Suppressor macrophage treated with lipopolysaccharide for 1 hour (primary cell): Measurements from ENCODE around the gene AFF1.

ENCODE experiments used
- DNase-seq, 3 donors: peaks; one replicate each; pipeline ENCODE4 v3.0.0-alpha.2; 2020 to 2022

The AFF1 gene

DNA sequence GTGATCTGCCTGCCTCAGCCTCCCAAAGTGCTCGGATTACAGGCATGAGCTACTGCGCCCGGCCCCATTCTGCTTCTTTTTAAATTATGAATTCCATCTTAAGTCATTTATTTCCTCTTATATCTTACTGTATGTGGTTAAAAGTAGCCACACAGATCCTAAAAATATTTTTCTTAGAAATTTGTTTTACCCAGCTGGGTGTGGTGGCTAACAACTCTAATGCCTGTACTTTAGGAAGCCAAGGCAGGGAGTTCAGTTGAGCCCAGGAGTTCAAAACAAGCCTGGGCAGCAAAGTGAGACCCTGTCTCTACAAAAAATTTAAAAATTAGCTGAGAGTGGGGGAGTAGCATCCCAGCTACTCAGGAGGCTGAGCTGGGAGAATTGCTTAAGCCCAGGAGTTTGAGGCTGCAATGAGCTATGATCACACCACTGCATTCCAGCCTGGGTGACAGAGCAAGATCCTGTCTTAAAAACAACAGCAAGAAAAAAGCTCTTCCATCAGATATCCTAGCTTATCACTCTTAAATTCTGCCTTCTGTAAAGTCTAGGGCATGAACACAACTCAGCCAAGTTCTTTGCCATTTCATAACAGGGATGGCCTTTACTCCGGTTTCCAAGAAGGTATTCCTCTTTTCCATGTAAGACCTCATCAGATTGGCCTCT is 15.1 kb upstream of the AFF1 start:
- no peak for DNase-seq

DNA sequence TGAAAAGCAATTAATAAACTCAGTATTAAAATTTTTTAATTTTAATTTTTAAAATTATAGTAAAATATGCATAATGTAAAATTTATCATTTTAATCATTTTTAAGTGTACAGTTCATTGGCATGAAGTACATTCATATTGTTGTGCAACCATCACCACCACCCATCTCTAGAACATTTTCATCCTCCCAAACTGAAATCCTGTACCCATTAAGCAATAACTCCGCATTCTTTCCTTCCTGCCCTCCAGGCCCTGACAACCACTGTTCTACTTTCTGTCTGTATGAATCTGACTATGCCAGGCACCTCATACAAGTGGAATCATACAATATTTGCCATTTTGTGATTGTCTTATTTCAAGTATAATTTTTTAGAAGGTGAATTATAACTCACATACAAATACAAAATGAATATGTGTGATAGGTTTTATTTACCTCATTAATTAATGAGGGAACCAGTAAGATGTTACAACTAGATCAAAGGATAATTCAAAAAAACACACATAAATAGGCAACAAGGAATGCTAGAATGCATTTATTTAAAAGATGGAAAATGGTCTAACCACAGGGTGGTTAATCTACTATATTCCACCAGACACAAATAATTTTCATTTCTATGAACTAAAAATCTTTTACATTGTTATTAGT is 13.1 kb upstream of the AFF1 start:
- DNase-seq = peak in 2 of 3 donors; percentile 29 to 38

DNA sequence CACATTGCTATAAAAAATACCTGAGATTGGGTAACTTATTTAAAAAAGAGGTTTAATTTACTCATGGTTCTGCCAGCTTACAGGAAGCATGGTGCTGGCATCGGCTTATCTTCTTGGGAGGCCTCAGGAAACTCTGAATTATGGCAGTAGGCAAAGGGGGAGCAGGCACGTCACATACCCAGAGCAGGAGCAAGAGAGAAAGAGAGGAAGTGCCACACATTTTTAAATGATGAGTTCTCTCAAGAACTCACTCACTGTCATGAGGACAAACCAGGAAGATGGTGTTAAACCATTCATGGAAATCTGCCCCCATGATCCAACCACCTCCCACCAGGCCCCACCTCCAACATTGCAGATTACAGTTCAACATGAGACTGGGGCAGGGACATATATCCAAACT is 10.0 kb upstream of the AFF1 start:
- DNase-seq = peak; percentile 60 to 80 (median 73)

DNA sequence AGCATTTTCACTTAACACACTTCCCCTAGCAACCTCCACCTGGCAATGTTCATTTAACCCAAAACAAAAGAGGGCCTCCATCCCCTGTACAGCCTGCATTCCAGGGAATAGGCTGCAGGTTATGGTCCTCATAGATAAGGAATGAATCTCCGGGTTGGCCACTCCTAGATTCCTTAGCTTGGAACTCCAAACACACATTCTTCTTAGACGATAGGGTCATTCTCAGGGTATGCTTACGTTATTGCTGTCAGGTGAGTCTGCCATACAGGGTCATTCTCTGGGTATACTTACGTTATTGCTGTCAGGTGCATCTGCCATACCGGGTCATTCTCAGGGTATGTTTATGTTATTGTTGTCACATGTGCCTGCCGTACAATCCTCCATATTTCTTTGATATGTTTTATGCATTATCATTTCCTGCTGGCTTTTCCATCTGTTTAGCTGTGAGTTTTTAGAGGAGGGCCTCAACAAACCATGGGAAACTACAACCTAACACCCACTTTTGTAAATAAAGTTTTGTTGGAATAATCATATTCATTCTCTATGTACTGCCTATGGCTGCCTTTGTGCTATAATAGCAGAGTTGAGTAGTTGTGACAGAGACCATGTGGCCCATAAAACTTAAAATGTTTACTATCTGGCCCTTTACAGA is 8.2 kb upstream of the AFF1 start:
- no peak for DNase-seq

DNA sequence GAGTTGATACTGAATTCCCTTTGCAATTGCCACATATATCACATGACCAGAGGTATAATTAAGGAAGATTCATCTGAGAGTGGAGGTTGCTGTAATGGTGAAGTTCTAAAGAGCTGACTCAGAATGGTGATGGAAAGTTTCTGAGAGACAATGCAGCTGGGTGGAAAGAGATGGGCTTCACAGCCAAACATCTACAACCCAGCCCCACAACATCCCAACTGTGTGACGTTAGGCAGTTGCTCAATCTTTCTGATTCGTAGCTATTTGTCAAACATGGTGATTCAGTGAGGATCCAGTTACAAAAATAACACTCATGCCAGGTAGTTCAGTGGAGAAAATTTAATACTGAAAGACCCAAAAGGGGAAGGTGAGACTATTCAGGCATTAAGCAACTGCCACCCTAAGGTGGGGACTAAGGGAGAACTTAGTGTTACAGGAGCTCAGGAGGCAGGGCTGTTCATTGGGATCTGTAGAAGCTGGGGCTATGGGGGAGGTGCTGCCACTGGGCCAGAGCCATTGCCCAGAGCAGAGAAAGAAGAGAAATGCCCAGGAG is 6.9 kb upstream of the AFF1 start:
- peak; percentile 73 to 87 (median 75) for DNase-seq

DNA sequence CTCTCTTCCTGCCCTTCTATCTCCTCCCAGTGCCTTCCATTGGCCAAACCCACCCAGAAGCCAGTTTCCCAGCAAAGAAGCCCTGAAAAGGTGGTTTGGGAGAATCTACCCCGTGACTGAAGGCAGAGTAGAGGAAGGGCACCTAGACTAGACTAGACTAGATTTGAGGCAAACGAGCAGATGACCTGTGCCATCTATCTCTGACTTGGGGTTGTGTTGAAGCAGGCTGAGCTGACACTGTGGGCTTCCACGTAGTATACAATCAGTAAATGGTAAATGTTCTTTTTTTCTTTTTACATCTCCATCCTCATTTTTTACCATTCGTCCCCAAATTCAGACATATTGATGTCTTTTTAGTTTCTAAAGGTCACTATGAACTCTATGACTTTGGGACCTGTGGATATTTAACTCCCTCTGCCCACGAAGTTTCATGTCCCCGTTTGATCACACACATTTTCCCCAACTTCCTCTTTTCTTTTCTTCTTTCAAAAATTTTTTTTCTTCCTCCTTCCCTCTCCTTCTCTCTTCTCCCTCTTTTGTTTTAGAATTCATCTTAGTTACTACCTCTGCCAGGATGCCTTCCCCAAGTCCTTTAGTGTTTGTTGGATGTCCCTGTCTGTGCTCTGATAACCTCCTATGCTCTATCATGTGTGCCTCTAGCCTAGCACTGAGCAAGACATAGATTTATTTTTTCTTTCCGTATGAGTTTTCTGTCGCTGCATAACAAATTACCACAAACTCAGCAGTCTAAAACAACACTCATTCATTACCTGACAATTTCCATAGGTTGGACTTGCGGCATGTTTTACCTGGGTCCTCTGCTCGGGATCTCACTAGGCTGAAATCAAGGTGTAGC is 6.2 kb upstream of the AFF1 start:
- DNase-seq = no peak

DNA sequence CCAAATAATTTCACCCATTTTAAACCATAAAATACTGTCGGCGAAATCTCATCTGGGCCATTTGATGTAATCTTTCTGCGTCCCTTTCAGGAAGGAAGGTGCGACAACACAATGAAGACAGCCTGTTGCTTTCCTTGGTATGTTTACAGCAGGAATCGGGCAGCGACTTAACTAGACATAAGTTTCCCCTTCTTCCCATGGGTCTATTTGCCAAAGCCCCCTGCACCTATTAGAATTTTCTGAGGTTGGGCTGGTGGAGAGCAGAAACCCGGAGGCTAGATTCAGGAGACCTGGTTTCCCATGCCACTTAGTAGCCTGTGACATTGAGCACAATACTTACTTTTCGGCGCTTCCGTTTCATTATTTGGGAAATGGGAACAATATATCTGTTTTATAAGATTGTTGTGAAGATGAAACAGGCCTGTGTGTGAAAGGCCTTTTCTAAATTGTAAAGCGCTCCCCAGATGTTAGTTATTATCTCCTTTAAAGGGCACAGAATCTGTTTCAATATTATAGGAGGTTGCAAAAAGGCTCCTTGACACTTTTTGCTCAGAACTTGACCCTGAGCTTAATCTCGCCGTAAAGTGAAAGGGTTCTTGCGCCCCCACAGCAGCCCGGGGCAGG is 552 bp upstream of the AFF1 start:
- DNase-seq = peak in 1 of 3 donors; percentile 27

DNA sequence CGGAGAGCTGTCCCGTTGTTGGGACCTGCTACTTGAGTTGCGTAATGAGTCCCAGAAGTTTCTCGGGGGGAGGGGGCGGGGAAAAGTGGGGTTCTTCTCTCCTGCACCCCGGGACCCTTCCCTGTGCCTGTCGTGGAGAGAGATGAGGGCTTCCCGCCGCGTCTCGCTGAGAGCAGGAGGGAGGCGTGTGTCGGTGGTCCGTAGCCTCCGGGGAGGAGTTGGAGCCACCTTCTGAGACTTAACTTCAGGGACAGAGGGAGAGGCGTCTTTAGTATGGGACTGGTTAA is 698 bp downstream of the AFF1 start:
- DNase-seq = peak in 1 of 3 donors; percentile 30

DNA sequence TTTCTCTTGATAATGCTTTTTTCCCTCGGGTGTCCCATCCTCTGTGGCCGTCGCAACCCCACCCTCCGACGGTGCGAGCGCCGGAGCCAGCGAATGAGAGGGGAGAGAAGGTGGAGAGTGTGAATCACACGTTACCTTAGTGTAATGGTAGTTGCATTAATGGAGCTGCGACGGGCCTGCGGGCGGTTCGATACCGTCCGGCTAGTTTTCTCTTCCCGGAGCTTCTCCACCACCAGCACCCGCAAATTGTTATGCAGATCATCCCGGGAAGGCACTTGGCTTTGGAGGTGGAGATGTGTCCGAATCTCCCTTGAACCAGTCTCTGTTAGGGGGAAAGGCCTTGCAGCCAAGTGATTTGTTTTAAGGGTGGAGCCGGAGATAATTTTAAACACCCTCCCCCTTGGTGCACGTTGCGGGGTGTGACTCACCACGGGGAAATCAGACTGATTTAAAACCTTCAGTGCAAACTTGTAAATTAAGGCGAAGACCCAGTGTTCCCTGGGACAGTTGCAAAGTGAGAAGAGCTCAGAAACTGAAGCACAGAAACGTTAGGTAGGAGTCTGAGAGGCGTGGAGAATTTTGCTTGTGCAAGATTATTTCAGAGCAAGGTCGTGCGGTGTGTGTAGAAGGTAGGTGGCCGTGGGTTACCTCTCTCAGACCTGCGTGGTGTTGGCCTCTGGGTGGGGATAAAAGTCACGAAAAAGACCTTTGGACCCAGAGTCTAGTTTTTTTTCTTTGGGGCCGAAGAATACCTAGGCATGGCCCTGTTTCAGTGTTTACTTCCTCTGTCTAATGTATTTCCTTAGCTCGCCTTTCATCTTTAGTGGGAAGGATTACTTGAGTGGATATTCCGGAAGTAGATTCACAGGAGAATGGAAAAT is 1.3 kb downstream of the AFF1 start:
- DNase-seq = peak; percentile 88 to 90 (median 88)

DNA sequence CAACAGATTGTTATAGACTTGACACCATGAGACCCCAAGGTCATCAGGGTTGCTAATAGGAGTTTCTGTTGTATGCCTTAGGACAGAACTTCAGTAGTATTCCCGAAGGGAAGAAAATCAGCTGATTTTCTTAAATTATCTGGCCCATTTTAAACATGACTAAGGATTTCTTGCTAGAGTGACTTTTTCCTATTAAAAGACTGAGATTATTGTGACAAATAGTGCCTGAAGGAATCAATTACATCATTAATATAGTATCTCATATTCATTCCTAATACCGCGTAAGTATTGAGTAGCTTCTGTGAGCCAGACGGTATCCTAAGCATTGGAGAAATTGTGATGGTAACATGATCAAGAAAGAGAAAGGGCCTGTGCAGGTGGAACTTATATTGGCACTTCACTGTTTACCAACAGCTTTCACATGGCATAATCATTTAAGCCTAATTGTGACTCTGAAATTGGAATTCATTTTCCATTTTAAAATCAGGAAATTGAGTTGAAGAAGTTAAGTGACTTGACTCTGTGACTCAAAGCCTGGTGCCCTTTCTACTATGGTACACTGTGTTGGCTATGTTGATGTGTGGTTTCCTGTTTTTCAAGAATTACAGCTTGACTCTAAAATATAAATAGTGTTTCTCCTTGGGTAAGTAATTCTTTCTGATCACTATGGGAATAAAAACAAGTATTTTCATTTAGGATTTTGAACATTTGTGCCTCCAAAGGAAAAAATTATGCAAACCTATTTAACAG is 4.1 kb downstream of the AFF1 start:
- DNase-seq = peak; percentile 68 to 88 (median 86)

DNA sequence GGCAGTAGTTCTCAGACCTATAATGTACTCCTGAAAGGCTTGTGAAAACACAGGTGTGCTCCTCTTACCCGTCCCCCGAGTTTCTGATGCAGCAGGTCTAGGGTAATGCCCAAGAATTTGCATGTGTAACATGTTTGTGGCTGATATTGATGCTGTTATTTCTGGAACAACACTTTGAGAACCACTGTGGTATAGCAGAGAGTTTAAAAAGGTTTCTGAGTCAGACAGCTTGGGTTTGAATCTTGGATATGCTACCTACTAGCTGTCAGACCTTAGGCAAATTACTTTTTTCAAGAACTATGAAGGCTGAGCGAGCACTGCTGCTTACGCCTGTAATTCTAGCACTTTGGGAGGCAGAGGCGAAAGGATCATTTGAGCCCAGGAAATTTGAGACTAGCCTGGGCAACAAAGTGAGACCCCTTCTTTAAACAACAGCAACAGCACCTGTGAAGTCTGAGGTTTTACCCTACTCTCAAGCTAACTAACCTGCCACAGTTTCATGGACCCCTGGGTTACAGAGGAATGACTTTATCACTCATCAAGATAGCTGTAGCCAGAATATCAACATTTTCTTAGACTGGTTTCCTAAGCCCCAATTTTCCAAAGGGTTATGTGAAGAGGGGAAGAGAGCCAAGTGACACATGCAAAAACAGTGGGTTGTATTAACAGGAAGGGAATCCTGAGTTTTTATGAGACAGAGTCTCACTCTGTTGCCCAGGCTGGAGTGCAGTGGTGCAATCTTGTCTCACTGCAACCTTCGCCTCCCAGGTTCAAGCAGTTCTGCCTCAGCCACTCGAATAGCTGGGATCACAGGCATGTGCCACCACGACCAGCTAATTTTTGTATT is 5.1 kb downstream of the AFF1 start:
- DNase-seq = peak in 2 of 3 donors; percentile 44 to 54

DNA sequence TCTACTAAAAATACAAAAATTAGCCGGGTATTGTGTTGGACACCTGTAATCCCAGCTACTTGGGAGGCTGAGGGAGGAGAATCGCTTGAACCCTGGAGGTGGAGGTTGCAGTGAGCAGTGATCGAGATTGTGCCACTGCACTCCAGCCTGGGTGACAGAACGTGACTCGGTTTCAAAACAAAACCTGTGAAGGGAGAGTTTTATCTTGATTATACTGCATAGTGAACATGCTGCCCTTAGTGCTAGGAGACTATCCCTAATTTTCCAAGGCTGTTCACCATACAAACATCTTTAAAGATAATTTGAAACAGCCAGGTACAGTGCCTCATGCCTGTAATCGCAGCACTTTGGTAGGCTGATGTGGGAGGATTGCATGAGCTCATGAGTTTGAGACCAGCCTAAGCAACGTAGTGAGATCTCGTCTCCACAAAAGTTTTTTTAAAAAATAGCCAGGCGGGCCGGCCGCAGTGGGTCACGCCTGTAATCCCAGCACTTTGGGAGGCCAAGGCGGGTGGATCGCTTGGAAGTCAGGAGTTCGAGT is 6.2 kb downstream of the AFF1 start:
- no peak for DNase-seq

DNA sequence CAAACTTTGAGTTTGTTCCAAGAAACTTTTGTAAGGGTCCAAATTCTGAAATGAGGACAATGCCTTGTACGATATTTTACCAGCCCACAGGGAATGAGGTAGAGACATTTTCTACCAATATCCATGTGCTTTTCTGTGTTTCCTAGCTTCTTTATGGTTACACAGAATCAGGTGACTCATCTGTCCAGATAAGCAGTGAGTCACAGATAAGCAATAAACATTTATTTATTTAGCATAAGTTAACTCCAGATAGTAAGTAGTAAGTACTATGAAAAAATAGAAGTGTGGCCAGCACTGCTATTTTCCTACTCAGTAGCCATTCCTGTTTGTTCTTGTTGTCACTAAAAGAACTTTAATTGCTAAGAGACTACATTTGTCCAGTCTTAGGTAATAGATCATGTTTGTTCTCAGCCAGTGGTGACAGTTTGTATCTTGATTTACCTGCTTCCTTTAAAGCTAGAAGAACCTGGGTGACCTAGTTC is 7.4 kb downstream of the AFF1 start:
- DNase-seq = peak in 1 of 3 donors; percentile 27

DNA sequence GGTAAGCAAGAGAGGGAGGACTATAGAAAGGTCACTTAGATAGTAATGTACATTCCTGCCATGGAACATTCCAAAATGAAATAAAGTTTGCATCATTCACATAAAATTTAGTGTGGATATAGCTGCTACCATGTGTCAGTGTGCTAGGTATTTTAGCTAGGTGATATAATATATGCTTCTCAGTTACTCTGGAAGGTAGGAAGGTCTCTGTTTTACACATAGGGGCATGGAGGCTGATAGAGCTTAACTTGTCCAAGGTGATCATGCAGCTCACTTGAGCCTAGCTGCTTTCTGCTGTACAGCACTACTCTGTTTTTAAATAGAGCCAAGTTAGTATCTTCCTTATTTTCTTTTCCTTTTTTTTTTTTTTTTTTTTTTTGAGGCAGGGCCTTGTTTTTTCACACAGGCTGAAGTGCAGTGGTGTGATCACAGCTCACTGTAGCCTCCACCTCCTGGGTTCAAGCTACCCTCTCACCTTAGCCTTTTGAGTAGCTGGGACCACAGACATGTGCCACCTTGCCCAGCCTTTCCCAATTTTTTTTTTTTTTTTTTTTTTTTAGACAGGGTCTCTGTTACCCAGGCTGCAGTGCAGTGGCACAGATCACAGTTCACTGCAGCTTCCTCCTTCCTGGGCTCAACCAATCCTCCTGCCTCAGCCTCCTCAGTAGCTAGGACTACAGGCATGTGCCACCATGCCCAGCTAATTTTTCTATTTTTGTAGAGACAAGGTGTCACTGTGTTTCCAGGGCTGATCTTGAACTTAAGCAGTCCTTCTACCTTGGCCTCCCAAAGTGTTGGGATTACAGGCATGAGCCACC is 10.4 kb downstream of the AFF1 start:
- DNase-seq = no peak

DNA sequence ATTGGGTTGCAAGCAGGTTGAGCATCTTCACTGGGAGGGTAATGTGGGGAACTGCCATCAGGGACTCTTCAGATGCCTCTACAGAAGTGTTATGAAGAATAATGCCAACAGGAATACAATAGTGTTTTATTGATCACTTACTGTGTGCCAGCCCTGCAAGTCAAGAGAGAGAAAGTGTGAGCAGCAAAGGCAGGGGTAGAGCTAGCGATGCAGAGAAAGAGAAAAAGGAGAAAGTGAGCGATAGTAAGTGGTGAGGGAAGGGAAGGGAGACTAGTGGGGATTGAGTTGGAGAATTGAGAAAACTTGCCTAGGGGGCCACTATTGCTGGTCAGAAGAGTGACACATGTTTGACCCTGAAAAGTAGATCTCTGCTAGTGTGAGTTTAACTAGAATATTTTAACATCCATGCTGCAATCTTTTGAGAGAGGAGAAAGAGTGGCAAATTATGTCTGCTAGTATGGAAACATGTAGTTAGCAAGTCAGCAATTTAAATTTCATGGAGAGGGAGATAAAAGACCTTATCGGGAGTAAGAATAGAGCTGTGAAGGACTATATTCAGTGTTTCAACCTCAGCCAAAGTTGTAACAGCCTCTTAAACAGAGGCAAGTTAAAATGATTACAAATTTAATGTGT is 12.2 kb downstream of the AFF1 start:
- no peak for DNase-seq

DNA sequence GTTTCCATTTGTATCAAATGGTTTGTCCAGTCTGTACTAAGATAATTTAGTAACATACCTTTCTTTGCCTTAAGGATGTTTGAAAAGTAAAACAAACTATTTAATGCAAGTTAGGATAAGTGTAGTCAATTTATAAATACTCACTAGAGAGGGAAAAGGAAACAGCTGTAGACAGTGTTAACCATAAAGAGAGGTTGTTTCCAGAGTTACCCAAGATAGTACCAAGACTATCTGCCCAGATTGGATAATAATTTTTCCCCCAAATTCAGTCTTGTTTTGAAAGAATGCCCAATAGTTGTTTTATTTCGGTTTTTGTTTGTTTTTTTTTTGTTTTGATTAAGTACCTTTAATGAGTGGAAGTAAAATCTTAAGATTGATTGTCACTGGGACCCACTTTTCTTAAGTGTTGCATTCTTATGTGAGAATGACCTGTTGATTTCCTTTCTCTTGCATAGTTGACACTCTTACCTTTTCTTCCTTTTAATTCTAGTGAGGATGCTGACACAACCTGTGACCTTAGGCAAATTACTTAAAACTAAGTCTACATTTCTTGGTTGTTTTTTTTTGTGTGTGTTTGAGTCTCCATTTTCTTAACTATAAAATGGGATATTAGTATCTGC is 12.8 kb downstream of the AFF1 start:
- DNase-seq = peak in 2 of 3 donors; percentile 48 to 69

DNA sequence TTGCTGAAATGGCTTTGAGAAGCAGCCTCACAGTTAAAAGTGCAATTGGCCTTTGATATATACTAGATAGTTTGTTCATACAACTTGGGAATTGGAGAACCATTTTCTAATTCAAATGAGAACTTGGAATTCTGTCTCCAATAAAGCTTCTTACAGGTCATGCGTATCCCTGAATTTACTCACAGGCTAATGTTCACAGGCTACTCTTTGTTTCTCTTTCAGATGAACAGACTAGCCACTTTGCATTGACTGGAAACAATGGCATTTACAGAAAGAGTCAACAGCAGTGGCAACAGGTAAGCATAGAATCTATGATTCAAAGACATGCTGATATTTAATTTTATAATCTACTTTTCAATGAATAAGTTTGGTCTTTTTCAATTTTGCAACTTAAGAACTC is 13.5 kb downstream of the AFF1 start:
- no peak for DNase-seq
